ENCODE data around the gene OR2F1.

Gene OR2F1

DNA sequence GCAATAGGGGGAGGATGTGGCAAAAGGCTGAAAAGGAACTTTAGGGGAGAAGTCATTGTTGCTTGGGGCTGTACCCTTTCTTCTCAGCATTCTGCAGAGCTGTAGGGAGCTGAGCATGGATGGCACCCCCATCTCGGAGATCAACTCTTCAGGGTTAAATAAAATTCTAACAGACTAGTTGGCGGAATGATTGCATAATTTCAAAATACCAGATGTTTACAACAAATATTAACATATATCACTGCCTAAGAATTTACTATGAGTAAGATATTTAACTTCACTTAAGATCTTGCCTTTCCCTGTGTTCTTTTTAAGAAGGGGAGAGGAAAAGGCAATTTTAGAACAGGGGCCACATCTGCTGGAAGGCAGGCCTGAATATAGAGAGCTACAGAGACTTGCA is 509 bp upstream of the OR2F1 start:
- DNase-seq (ENCODE audit: low read depth), result no peak

DNA sequence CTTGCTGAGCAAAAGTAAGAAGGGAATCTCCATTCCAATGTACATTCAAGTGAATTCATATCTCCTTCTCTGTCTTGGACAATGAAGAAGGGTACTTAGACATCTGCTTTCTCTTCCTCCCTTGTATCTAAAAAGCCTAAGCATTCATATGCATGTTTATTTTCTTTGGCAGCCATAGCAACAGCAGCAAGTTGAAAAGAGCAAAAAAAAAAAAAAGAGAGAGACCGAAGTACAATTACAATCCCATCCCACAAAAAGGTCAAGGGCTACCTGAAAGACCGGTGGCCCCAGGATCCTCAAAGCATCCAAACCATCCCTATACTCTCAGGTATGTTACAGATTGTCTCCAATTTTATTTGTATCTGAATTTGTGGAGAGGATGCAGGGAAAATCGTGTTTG is 4.1 kb downstream of the OR2F1 start:
- DNase-seq (ENCODE audit: low read depth), result peak; percentile 18

DNA sequence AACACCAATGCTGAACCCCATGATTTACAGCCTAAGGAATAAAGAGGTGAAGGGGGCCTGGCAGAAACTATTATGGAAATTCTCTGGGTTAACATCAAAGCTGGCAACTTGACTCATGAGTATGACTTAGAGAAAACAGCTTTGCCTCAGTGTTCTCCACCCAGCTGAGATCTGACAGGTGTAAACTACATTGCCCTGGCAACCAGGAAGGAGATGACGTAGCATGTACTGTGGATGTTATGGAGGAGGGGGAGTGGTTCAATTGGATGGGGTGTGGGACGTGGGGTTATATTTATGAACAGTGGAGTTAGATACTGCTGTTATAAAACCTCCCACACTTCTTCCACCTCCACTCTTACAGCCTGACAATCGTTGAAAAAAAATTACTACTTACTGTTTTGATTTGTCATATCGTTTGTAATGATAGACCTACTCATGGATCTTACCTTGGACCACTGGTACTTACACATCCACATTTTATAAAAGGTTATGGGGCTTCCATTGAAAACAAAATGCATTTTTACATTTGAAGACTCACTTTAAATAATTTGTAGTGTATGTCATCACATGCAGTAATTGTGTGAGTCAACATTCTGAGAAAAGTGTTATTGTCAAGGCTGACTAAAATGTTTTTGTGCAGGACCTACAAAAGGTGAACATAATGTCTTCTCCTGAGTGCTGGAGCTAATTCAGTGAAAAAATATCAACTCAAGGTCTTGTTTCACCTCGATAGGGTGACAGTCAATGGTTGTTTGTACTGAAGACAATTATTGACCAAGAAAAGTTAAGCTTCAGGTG is 6.4 kb downstream of the OR2F1 start:
- DNase-seq (ENCODE audit: low read depth), result no peak

DNA sequence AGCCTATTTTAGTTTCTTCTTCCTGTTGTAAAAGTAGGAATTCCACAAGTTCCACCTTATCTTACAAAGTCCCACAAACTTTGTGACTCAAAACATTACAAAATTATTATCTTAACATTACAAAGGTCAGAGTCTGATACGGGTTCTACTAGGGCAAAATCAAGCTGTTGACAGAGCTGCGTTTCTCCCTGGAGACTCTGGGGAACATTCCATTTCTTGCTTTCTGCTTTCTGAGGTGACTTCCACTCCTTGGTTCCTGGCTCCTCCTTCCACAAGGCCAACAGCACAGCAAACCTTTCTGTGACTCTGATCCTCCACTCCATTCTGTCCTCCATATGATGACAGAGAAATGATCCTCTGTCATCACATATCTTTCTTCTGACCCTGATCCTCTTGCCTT is 10.6 kb downstream of the OR2F1 start:
- no peak for DNase-seq (ENCODE audit: low read depth)

DNA sequence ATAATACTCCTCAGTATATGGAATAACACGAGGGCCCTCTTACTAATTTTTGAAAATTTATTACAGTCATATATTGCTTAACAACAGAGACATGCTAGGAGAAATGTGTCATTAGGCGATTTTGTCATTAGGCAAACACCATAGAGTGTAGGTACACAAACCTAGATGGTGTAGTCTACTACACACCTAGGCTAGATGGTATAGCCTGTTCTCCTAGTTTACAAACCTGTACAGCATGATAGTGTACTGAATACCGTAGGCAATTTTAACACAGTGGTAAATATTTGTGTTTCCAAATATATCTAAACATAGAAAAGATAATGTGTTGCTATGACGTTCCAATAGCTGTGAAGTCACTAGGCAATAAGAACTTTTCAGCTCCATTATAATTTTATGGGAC is 12.8 kb downstream of the OR2F1 start:
- DNase-seq (ENCODE audit: low read depth), result no peak

DNA sequence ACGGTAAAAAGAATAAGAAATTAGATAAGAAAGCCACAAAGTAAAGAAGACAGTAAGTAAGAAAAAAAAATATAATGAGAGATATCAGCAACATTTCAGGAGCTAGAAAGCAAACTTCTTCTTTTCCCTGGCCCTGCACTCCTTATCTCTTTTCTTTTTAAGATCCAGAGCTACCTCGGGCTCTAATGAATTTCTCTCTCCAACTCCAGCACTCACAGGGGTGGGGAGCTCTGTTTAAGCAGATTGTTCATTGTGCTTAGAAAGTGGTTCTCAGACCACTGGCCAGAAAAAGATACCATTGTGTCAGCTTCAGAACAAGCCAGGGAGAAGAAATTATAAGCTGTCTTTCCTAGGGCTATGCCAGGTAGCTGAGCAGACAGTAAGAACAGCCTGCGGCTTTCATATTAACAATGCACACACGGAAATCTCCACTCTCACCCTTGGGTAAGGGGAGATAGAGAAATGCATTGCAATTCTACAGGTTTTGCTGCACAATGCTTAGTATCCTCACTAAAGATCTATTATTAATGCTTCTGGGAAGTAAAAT is 19.3 kb downstream of the OR2F1 start:
- no peak for DNase-seq (ENCODE audit: low read depth)

DNA sequence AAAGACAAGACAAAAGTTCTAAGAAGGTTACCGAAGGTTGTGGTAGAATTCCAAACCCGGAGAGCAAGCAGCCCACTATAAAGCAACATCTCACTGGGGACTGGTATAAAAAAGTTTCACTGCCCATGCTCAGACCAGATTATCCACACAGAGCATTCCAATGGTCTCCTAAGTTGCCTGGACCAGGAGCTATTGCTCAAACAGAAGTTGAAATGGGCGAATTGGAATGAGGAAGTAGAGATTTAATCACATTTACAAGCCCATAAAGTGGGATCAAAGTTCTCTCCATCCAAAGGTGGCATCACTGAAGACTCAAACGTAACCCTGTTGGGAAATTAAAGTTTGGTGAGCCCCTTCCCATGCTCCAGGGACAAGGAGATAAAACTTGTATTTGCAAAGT is 19.8 kb downstream of the OR2F1 start:
- DNase-seq (ENCODE audit: low read depth), result peak; percentile 56

DNA sequence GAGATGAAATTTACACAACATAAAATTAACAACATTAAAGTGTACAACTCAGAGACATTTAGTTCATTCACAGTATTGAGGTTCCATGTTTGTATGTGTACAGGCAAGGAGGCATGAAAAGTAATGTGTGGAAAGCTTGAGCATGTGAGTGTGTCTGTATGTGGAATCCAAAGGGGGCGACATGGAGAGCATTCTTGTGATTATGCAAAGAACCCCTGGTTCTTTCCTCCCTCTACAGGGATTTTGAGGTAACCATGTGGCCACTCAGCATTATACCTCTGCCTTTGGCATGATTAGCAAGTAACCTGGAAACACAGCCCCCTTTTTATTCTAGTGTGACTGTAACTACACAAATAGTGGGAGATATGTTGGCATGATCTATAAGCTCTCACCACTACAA is 21.0 kb downstream of the OR2F1 start:
- DNase-seq (ENCODE audit: low read depth), result no peak

DNA sequence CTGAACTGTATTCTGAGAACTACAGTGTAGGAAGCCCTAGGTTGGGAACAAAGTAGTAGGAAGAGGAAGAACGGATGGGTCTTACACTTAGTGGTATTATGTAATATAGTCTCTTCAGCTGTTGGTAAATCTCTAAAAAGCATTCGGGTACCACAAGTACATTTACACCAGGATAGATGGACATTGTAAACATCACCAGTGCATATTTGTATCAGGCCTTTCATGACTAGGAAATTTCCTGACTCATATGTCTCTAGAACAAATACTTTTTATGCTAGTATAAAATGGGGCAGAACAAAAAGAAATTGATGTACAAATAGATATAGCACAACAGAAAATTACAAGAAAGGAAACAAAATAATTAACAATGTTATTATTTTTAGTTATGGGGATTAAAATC is 23.9 kb downstream of the OR2F1 start:
- no peak for DNase-seq (ENCODE audit: low read depth)

DNA sequence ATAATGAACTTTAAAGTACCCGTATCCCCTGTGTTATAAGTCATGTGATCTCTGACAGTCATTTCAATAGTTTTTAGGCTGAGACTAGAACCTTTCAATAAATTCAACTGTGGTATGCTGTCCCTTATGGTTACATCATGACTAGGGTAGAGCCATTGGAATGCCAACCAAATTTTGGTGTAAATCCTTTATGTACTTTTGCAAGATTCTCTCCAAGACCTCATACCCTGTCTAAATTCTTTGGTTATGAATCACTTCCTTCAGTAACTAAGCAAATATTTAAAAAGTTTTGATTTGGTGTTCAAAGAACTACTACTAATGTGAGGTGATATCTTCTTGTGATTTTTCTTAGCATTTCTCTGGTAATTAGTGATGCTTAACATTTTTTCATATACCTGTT is 24.7 kb downstream of the OR2F1 start:
- peak; percentile 82 for DNase-seq (ENCODE audit: low read depth)

DNA sequence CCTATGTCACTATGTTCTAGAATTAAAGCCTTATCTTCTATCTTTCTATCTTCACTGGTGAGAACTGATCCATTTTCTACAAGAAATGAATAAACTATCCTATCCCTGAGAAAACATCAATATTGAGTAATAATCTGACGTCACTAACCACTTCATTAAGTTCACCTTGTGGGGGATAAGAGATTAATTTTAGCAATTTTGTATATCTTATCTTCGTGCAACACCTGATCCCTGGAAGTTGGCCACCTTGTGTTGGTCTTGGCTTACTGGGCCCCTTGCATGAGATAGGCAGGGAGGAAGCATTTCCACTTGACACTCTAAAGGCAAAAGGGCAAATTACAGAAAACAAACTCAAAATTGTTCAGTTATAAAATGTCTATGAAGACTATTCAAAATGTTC is 25.4 kb downstream of the OR2F1 start:
- DNase-seq (ENCODE audit: low read depth), result no peak

DNA sequence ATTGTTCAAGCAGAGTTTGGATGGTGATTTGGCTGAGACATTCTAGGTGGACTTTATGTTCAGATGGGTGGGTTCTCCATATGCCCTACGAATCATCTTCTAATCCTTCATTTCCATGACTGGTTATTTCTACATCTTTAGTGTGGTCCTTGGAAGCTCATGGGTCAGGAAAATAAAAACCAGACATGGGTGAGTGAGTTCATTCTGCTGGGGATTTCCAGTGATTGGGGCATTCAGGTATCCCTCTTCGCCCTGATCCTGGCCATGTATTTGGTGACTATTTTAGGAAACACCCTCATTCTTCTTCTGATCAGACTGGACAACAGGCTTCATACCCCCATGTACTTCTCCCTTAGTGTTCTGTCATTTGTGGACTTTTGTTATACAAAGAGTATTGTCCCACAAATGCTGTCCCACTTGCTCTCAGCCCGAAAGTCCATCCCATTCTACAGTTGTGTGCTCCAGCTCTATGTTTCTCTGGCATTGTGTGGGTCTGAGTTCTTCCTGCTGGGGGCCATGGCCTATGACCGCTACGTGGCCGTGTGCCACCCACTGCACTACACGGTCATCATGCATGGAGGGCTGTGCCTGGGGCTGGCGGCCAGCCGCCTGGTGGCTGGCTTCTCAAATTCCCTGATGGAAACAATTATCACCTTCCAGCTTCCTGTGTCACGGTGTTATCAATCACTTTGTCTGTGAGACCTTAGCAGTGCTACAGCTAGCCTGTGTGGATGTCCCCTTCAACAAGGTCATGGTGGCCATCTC is 26.3 kb downstream of the OR2F1 start:
- DNase-seq (ENCODE audit: low read depth), result no peak

DNA sequence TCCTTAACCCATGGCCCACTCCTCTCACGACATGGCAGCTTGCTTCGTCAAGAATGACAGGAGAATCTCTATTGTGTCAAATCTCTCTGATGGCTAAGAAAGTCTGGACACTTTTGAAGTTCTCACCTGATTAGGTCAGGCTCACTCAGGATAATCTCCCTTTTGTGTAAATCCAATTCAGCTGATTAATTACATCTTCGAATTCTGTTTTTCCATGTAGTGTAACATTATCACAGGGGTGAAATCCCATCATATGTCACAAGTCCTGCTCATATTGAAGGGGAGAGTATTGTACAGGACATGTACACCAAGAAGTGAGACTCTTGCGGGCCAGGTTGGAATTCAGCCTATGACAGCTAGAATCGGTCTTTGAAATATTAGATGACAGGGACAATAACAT is 29.3 kb downstream of the OR2F1 start:
- no peak for DNase-seq (ENCODE audit: low read depth)

DNA sequence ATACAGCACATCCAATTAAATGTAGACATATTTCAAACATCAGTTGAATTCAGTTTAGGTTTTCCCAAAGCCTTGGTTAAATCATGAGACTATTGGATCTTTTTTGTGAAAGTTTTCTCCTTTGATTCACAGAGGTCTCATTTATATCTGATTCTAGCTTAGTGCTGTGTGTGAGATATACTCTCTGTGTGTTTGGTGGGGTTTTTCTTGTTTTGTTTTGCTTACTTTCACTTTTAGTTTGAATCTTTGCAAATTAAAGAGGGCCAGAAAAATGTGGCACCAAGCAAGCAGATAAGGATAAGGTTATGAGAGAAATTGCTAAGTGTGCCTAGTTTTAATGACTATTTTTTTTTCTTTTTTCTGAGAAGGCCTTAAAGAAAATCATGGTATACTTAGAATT is 32.9 kb downstream of the OR2F1 start:
- DNase-seq (ENCODE audit: low read depth), result no peak

DNA sequence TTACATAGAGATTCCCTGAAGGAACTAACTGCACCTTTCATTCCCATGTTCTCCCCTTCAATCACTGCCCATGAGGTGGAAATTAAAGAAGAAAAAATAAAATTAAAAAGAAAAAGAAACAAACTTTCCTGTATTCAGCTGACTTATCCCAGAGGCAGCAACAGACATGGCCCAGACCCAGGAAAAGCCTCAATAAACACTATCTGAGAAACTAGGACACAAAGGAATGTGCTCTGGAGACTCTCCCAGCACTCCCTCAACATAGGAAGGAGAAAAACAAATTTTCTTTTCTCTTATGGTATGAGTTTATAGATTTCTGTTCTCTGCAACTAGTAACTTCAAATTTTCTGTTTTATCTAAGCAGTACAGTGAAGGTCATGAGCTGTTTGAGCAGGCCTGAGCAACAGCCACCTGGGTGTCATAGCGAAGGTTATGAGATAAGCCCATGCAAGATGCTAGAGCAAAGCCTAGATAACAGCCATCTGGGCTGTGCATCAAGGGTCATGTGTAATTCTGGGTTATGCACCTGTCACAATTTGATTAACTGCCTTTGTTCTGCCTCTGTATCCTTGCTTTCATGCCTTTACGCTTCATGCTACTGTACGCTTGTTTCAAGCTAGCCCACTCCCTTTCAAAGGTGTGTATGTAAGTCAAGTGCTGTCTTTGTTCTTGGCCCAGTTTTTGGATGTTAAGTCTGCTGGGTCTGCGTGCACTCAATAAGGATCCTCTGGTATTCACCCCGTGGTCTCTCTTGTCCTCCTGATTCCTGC is 34.5 kb downstream of the OR2F1 start:
- peak; percentile 72 for DNase-seq (ENCODE audit: low read depth)

DNA sequence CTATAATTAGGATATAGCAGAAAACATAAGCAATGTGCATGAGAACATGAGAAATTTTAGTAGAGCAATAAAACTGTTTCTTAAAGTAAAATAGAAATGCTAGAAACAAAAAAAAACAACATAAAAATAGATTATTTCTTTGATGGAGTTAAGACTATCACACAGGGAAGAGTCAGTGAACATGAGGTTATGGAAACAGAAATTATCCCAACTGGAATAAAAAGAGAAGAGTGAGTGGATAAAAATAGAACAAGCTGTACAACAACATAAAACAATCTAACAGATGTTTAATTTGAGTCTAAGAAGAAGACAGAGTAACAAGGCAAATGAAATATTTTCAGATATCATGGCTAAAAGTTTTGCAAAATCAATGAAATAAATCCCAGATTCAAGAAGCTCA is 38.0 kb downstream of the OR2F1 start:
- no peak for DNase-seq (ENCODE audit: low read depth)

DNA sequence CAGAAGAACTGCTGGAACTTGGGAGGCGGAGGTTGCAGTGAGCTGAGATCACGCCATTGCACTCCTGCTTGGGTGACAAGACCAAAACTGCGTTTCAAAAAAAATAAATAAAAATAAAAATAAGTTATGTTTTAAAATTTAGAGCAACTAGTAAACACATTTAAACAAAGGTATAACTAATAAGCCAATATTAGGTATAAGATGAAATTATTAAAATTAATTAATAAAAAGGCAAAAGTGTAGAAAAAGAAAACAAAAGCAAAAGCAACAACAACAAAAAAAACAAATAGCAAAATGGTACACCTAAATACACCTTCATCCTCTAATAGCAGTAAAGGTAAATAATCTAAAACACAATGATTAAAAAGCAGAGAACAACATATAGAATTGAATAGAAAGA is 39.3 kb downstream of the OR2F1 start:
- DNase-seq (ENCODE audit: low read depth), result no peak

DNA sequence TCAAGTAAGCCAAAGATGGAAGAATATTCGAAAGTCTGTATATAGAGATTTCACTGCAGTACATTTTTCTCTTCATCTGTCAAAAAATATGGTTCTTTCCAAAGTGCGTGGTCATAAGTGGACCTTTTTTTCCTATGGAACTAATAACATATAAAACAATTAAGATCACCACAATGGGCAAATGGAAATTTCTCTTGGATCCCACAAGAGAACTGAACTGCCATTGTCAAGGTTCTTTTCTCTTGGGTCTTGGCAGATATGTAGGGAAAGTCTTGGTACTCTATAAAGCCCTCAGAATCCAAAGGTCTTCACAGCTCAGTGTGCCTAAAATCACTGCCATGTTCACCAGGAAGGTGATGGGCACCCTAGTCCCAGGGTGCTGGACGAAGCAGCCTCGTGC is 45.4 kb downstream of the OR2F1 start, which contains the start of gene OR6B1:
TSS of gene OR6B1 (plus strand) at position 301 of the 400 bp plus-strand sequence. CDS start 3,677 bp downstream, outside the sequence.
- no peak for DNase-seq (ENCODE audit: low read depth)

DNA sequence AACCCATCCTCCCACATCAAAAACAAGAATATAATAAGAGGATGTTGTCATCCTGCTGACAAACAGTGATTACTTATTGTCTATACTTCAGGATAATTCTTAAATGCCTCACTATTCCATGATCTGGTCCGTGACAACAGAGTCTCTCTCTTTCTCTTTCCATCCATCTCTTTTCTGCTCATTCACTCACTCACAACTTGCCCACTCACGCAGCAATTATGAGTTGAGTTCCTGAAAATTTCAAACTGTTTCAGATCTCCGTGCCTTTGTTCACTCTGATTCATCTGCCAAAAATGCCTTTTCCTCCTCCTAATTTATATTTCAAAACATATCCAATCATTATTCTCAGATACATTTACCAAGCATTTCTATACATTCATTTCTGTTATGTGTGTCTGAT is 46.9 kb downstream of the OR2F1 start:
- no peak for DNase-seq (ENCODE audit: low read depth)

DNA sequence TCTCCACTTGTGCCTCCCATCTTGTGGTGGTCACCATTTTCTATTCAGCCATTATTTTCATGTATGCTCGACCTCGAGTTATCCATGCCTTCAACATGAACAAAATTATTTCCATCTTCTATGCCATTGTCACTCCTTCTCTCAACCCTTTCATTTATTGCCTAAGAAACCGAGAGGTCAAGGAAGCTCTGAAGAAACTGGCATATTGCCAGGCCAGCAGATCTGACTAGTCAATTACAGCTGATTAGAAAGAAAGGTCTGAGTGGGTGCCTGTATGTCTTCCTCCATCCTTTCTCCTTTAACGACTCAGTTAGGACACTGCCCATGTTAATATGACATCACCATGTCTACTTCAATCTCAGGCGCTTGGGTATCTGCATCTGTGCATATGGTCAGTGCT is 50.1 kb downstream of the OR2F1 start:
- DNase-seq (ENCODE audit: low read depth), result no peak

DNA sequence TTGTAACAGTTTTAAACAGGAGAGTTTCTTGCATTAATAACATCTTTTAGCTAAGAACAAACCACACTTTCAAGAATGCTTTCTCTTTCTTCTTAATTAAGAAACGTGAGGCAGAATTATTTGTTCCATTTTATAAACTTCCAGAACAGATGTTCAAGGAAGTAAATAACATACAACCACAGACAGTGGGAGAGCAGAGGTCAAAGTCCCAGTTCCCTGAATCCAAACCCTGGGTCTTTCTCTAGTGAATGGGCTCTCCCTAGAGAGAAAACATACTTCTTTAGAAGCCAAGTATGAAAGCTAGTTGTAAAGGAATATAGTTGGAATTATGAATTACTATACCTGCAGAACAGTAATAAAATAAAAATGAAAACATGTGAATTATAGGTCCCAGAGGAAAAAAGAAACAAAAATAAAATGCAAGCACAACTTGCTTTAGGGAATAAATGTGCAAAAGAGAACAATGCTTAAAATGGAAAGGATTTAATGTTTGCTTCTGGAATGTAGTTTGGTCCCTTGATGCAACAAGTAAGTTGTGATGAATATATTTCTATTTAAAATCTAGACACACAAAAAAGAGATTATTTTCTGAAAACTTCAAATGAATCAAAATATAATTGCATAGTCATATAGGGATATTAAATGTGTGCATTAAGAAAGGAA is 51.5 kb downstream of the OR2F1 start:
- DNase-seq (ENCODE audit: low read depth), result no peak

DNA sequence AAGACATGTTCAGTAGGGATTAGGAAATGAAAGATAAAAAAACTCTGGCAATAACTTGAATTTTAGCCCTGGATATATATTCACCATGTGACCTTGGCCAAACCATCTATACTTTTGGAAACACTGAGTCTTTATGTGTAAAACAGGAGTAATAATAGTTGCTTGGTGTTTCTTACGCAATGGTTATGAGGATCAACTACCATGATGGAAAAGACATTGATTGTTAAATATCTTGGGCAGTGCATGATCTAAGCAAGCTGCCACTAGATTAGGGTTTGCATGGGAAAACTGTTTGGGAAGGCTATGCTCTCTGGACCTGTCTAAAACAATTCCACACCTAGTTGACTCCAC is 52.0 kb downstream of the OR2F1 start:
- no peak for DNase-seq (ENCODE audit: low read depth)

Data from EH (cell line).